Measurements from ENCODE around the gene UBB. TPM values are rescaled to one million over a fixed set of nuclear protein-coding genes. Genes with fewer than 3 reads are reported as not detected.

Gene UBB
- total and polyA plus RNA-seq, 9 of the 15 experiments (the other 6 are each of a cell fraction or from before 2014, with no cell fraction given) = 1,069 to 4,143 (median 1,696) TPM

Other genes starting within 250 kb of the UBB start
- gene NCOR1, start 165.6 kb upstream of the UBB start, total RNA-seq (2014; rRNA removed) = 50.9 and 53.9 TPM in 2 replicates
- 52.5 and 56.8 TPM in 2 replicates for gene NCOR1, start 165.6 kb upstream of the UBB start, total RNA-seq (2014; rRNA removed; fragmentation: Illumina TruSeq; extraction: Trizol)
- 54.9 and 57.4 TPM in 2 replicates for gene NCOR1, start 165.6 kb upstream of the UBB start, total RNA-seq (2015; rRNA removed; fragmentation: Illumina TruSeq; extraction: Trizol)
- 62.1 and 66.5 TPM in 2 replicates for gene NCOR1, start 165.6 kb upstream of the UBB start, total RNA-seq (2021)
- gene NCOR1, start 165.6 kb upstream of the UBB start, polyA plus RNA-seq (2011; rRNA removed) = 59.3 and 64.5 TPM in 2 replicates
- 48.7 and 49.8 TPM in 2 replicates for gene NCOR1, start 165.6 kb upstream of the UBB start, polyA plus RNA-seq (2014; fragmentation: Illumina TruSeq; extraction: Trizol)
- gene NCOR1, start 165.6 kb upstream of the UBB start, polyA plus RNA-seq (2014; fragmentation: Nextera tagmentation; extraction: Ambion mirVana) = 10 to 100 TPM; 20.2 to 35.3 TPM
- 37.5 and 40.1 TPM in 2 replicates for gene NCOR1, start 165.6 kb upstream of the UBB start, polyA plus RNA-seq (2014; rRNA removed)
- 23.6 and 26.4 TPM in 2 replicates for gene PIGL, start 163.9 kb upstream of the UBB start, total RNA-seq (2014; rRNA removed)
- 22.7 and 24.5 TPM in 2 replicates for gene PIGL, start 163.9 kb upstream of the UBB start, total RNA-seq (2014; rRNA removed; fragmentation: Illumina TruSeq; extraction: Trizol)
- gene PIGL, start 163.9 kb upstream of the UBB start, total RNA-seq (2015; rRNA removed; fragmentation: Illumina TruSeq; extraction: Trizol) = 19.9 and 20.7 TPM in 2 replicates
- 27.7 and 29.6 TPM in 2 replicates for gene PIGL, start 163.9 kb upstream of the UBB start, total RNA-seq (2021)
- 43.4 and 53.0 TPM in 2 replicates for gene PIGL, start 163.9 kb upstream of the UBB start, polyA plus RNA-seq (2011; rRNA removed)
- gene PIGL, start 163.9 kb upstream of the UBB start, polyA plus RNA-seq (2014; fragmentation: Illumina TruSeq; extraction: Trizol) = 25.6 and 26.5 TPM in 2 replicates
- 10 to 100 TPM; 54.2 to 55.3 TPM for gene PIGL, start 163.9 kb upstream of the UBB start, polyA plus RNA-seq (2014; fragmentation: Nextera tagmentation; extraction: Ambion mirVana)
- 34.2 and 39.1 TPM in 2 replicates for gene PIGL, start 163.9 kb upstream of the UBB start, polyA plus RNA-seq (2014; rRNA removed)
- 90.9 and 131 TPM in 2 replicates for gene CENPV, start 27.6 kb upstream of the UBB start, total RNA-seq (2014; rRNA removed)
- gene CENPV, start 27.6 kb upstream of the UBB start, total RNA-seq (2014; rRNA removed; fragmentation: Illumina TruSeq; extraction: Trizol) = 89.6 and 95.5 TPM in 2 replicates
- gene CENPV, start 27.6 kb upstream of the UBB start, total RNA-seq (2015; rRNA removed; fragmentation: Illumina TruSeq; extraction: Trizol) = 67.4 and 75.0 TPM in 2 replicates
- gene CENPV, start 27.6 kb upstream of the UBB start, total RNA-seq (2021) = 86.1 and 89.1 TPM in 2 replicates
- 112 and 128 TPM in 2 replicates for gene CENPV, start 27.6 kb upstream of the UBB start, polyA plus RNA-seq (2011; rRNA removed)
- gene CENPV, start 27.6 kb upstream of the UBB start, polyA plus RNA-seq (2014; fragmentation: Illumina TruSeq; extraction: Trizol) = 89.3 and 96.6 TPM in 2 replicates
- gene CENPV, start 27.6 kb upstream of the UBB start, polyA plus RNA-seq (2014; fragmentation: Nextera tagmentation; extraction: Ambion mirVana) = 10 to 100 TPM; 17.8 to 25.8 TPM
- 91.8 and 100 TPM in 2 replicates for gene CENPV, start 27.6 kb upstream of the UBB start, polyA plus RNA-seq (2014; rRNA removed)
- gene TRPV2, start 34.5 kb downstream of the UBB start, total RNA-seq (2014; rRNA removed) = 43.5 and 51.6 TPM in 2 replicates
- gene TRPV2, start 34.5 kb downstream of the UBB start, total RNA-seq (2014; rRNA removed; fragmentation: Illumina TruSeq; extraction: Trizol) = 24.1 and 30.3 TPM in 2 replicates
- 28.6 and 31.9 TPM in 2 replicates for gene TRPV2, start 34.5 kb downstream of the UBB start, total RNA-seq (2015; rRNA removed; fragmentation: Illumina TruSeq; extraction: Trizol)
- gene TRPV2, start 34.5 kb downstream of the UBB start, total RNA-seq (2021) = 93.6 and 97.5 TPM in 2 replicates
- gene TRPV2, start 34.5 kb downstream of the UBB start, polyA plus RNA-seq (2011; rRNA removed) = 37.5 and 60.1 TPM in 2 replicates
- gene TRPV2, start 34.5 kb downstream of the UBB start, polyA plus RNA-seq (2014; fragmentation: Illumina TruSeq; extraction: Trizol) = 29.6 and 39.7 TPM in 2 replicates
- gene TRPV2, start 34.5 kb downstream of the UBB start, polyA plus RNA-seq (2014; fragmentation: Nextera tagmentation; extraction: Ambion mirVana) = 10 to 100 TPM in 1 of 2 experiments, 1 to 10 TPM in 1; 10.0 to 15.6 TPM
- 33.7 and 42.0 TPM in 2 replicates for gene TRPV2, start 34.5 kb downstream of the UBB start, polyA plus RNA-seq (2014; rRNA removed)
- gene LRRC75A, start 111.1 kb downstream of the UBB start, total RNA-seq (2014; rRNA removed) = not detected in 2 replicates
- not detected in 2 replicates for gene LRRC75A, start 111.1 kb downstream of the UBB start, total RNA-seq (2014; rRNA removed; fragmentation: Illumina TruSeq; extraction: Trizol)
- not detected in 2 replicates for gene LRRC75A, start 111.1 kb downstream of the UBB start, total RNA-seq (2015; rRNA removed; fragmentation: Illumina TruSeq; extraction: Trizol)
- gene LRRC75A, start 111.1 kb downstream of the UBB start, total RNA-seq (2021) = 0.04 TPM in 1 of 2 replicates, not detected in the other
- 0.05 and 0.07 TPM in 2 replicates for gene LRRC75A, start 111.1 kb downstream of the UBB start, polyA plus RNA-seq (2011; rRNA removed)
- gene LRRC75A, start 111.1 kb downstream of the UBB start, polyA plus RNA-seq (2014; fragmentation: Illumina TruSeq; extraction: Trizol) = not detected in 2 replicates
- gene LRRC75A, start 111.1 kb downstream of the UBB start, polyA plus RNA-seq (2014; fragmentation: Nextera tagmentation; extraction: Ambion mirVana) = under 1 TPM; 0.08 to 0.34 TPM
- 0.05 TPM in 1 of 2 replicates, not detected in the other for gene LRRC75A, start 111.1 kb downstream of the UBB start, polyA plus RNA-seq (2014; rRNA removed)
- gene ZNF287, start 188.1 kb downstream of the UBB start, total RNA-seq (2014; rRNA removed) = 0.04 and 0.27 TPM in 2 replicates
- gene ZNF287, start 188.1 kb downstream of the UBB start, total RNA-seq (2014; rRNA removed; fragmentation: Illumina TruSeq; extraction: Trizol) = not detected in 2 replicates
- gene ZNF287, start 188.1 kb downstream of the UBB start, total RNA-seq (2015; rRNA removed; fragmentation: Illumina TruSeq; extraction: Trizol) = 0.14 TPM in 1 of 2 replicates, not detected in the other
- gene ZNF287, start 188.1 kb downstream of the UBB start, total RNA-seq (2021) = 0.18 and 0.22 TPM in 2 replicates
- 0.21 TPM in 1 of 2 replicates, not detected in the other for gene ZNF287, start 188.1 kb downstream of the UBB start, polyA plus RNA-seq (2011; rRNA removed)
- gene ZNF287, start 188.1 kb downstream of the UBB start, polyA plus RNA-seq (2014; fragmentation: Illumina TruSeq; extraction: Trizol) = 0.06 and 0.19 TPM in 2 replicates
- under 1 TPM in 1 of 2 experiments, not detected in 1; 0.18 TPM for gene ZNF287, start 188.1 kb downstream of the UBB start, polyA plus RNA-seq (2014; fragmentation: Nextera tagmentation; extraction: Ambion mirVana)
- gene ZNF287, start 188.1 kb downstream of the UBB start, polyA plus RNA-seq (2014; rRNA removed) = 0.01 and 0.08 TPM in 2 replicates

Measured in K562 (cell line).